GM21786 (cell line): ENCODE results near the gene ZDHHC14.
"Not testable (repeated sequence)": the region's sequence is repeated elsewhere in the genome, so short reads cannot be mapped to it uniquely, and the experiment has no call there.

Experiments
- ATAC-seq: cut with Tn5 transposase; IDR thresholded peaks from one replicate; pipeline ENCODE4 v1.9.1; 2021; ENCODE audit not compliant: unreplicated experiment

ZDHHC14 gene

GRCh38 chr6:157462956-157463742 lies 82.2 kb downstream of the ZDHHC14 start:
- ATAC-seq: no peak

GRCh38 chr6:157463743-157464135 lies 82.7 kb downstream of the ZDHHC14 start:
- ATAC-seq: not testable (repeated sequence)

DNA sequence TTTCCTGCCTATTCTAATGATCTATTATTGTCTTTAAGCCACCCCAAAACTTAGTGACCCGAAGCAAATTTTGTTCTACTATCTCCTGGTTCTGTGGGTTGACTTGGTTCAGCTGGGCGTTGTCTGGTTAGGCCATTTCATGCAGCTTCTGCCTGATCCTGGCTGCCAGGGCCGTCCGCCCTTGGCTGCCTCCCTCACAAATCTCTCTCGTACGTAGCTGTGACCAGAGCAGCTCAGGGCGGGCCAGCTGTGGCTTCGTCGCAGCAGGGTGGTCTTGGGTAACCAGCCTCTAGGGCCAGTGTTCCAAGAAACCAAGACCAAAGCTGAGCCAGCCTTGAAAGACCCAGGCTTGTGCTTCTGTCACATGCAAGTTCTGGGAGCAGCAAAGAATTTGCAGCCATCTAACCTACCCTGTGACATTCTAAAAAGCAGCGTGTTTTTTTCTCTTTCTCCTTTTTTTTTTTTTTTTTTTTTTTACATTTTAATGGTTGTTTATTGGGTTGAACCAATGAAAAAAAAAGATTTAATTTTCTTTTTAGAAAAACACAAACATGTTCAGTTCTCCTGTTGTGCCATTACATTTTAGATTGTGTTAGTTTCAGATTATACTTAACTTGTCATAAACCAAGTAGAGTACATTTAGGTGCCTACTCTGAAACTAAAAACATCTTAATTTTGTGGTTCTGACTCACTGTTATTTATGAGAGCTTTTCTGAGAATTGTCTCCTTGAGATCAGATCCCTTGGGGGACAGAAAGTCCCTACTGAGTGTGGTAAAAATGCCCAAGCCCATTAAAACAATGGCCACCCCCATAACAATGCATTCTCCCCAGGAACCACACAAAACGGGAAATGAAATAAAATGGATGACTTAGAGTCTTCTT lies 83.9 kb downstream of the ZDHHC14 start:
- peak; percentile 47 for ATAC-seq

DNA sequence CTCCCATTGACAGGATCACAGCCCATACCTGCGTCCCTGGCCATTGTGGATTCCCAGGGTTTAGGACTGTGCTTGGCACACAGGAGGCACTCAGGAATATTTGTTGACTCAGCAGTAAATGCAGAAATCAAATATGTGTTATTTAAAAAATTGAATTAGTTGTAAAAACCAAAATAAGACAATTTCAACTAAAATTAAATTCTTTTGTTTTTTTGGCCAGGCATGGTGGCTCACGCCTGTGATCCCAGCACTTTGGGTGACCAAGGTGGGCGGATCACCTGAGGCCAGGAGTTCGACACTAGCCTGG lies 85.3 kb downstream of the ZDHHC14 start:
- no peak for ATAC-seq

DNA sequence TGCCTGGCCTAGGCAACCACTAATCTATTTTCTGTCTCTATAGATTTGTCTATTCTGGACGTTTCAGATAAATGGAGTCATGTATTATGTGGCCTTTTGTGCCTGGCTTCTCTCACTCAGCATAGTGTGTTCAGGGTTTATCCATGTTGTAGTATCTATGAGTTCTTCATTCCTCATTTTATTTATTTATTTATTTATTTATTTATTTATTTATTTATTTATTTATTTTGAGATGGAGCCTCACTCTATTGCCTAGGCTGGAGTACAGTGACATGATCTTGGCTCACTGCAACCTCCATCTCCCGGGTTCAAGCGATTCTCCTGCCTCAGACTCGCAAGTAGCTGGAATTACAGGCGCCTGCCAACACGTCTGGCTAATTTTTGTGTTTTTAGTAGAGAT lies 86.3 kb downstream of the ZDHHC14 start:
- ATAC-seq: not testable (repeated sequence)

DNA sequence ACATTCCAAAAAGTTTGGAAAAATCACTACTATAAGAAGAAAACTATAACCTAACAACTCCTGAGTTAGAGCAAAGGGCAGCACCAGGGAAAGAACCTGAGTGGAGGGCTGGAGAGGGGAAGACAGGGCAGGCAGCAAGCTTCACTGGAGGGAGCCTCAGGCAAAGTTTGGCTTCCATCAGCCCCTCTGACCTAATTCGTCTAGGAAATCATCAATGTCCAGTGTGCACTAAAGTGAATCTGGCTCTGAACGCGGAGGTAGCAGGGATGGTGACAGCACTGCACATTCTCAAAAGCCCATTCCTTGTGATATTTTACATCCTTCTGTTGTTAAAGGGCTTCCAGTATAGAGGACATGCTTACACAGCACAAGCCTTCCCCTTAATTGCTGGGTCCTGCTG lies 87.1 kb downstream of the ZDHHC14 start:
- no peak for ATAC-seq

DNA sequence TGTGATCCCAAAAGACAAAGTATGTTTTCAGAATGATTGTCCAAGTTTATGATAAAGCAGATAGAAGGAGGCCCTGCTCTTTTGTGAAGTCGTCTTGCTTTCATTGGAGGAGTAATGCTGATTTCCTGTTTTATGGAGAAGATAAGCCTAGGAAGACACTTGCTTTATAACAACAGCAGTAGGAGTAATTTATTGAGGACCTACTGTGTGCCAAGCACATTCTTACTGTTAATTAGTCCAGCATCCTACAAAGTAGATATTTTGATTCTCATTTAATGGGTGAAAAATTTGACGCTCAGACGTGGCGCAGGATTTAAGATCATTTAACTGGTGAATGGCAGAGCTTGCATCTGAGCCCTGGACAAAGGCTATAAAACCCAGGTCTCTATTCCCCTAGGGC lies 87.6 kb downstream of the ZDHHC14 start:
- ATAC-seq: no peak

GRCh38 chr6:157469378-157469777 lies 88.4 kb downstream of the ZDHHC14 start:
- no peak for ATAC-seq

- no peak for ATAC-seq
Observed at GRCh38 chr6:157471077-157471686, 90.2 kb downstream of the ZDHHC14 start.

GRCh38 chr6:157471895-157472686 lies 91.1 kb downstream of the ZDHHC14 start:
- no peak for ATAC-seq

DNA sequence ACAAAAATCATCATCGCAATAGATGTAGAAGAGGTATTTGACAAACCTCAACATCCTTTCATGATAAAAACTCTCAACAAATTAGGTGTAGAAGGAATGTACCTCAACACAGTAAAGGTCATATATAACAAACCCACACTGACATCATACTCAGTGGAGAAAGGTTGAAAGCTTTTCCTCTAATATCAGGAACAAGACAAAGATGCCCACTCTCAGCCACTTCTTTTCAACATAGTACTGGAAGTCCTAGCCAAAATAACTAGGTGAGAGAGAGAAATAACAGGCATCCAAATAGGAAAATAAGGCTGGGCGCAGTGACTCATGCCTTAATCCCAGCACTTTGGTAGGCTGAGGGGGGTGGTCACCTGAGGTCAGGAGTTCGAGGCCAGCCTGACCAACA lies 95.8 kb downstream of the ZDHHC14 start:
- ATAC-seq: no peak

DNA sequence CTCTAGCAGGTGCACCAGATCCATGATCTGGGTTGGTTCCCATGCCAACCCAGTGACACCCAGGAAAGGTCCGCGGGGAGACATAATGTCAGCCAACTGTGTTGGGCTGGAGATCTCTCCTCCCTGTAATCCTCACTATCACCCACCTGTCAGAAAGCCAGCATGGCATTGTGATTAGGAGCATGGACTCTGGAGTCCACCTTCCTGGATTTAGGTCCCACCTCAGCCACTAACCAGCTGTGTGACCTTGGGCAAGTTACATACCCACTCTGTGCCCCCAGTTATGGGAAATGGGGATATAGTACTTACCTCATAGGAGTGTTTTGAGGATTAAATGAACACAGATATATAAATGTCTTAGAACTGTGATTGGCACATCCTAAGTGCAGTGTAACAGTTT lies 97.9 kb downstream of the ZDHHC14 start:
- ATAC-seq: no peak

- ATAC-seq: no peak
Observed at GRCh38 chr6:157479464-157480303, 98.7 kb downstream of the ZDHHC14 start.

DNA sequence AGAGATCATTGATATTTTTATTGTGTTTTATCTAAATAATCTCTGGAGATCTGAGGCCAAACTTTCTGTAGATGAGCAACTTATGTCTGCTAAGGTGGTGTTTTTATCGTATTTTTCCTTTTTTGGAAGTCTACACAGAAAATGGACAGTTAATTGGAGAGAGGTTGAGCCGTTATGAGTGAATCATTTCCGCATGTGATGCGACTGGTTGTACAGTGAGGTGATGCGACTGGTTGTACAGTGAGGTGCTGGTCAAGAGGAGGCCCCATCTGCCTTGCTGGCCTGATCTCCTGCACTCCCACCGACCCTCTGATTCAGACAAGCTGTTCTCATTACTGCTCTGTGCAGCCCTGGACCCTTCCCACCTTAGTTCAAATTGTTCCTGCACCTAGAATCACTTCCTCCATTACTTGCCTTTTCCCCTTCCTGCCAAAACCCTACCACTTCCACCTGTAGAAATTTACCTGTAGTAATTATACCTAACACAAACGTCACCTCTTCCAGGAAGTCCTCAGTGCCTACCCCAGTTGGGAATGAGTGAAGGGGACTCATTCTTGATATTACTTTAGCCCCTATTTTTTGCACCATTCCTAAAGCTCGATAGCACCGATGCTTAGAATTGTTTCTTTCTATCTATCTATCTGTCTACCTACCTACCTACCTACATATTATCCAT lies 100.3 kb downstream of the ZDHHC14 start:
- ATAC-seq: no peak

- no peak for ATAC-seq
Observed at GRCh38 chr6:157481865-157482249, 100.9 kb downstream of the ZDHHC14 start.

DNA sequence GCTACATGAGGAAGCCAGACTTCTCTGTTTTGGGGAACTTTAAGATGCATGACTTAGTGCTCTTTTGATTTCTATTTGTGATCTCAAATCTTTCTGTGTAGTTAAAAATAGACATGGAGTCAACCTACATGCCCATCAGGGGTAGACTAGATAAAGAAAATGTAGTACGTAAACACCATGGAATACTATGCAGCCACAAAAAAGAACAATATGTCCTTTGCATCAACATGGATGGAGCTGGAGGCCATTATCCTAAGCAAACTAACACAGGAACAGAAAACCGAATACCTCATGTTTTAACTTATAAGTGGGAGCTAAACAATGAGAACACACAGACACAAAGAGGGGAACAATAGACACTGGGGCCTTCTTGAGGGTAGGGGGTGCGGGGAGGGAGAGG lies 102.8 kb downstream of the ZDHHC14 start:
- ATAC-seq: no peak

- ATAC-seq: no peak
Observed at GRCh38 chr6:157484181-157484580, 103.2 kb downstream of the ZDHHC14 start.

DNA sequence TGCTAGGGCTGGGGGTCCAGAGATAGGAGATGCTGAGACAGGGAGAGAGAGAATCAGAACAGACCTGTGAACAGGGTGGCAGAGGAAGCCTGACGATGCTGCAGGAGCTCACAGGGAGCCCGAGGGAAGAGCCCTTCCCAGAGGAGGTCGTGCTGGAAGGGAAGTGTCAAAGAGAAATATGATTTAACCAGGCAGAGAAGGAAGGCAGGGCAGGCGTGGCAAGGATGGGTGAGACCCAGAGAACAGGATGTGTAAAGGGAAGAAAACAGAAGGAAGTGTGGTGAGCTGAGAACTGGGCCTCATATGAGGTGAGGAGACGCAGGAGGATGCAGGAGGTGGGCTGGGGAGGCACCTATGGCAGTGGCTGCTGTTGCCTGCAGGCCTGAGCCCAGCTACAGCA lies 105.6 kb downstream of the ZDHHC14 start:
- ATAC-seq: peak; percentile 77

- peak; percentile 17 for ATAC-seq
Observed at GRCh38 chr6:157487110-157487773, 106.3 kb downstream of the ZDHHC14 start.
